ENCODE measurements around the gene EPB41L1. TPM values are rescaled to one million over a fixed set of nuclear protein-coding genes. Genes with fewer than 3 reads are reported as not detected.
"Not testable (repeated sequence)": the region's sequence is repeated elsewhere in the genome, so short reads cannot be mapped to it uniquely, and the experiment has no call there.

Gene EPB41L1
- total RNA-seq, 2 donors from 2014 or later: 22.8 to 53.4 TPM

DNA sequence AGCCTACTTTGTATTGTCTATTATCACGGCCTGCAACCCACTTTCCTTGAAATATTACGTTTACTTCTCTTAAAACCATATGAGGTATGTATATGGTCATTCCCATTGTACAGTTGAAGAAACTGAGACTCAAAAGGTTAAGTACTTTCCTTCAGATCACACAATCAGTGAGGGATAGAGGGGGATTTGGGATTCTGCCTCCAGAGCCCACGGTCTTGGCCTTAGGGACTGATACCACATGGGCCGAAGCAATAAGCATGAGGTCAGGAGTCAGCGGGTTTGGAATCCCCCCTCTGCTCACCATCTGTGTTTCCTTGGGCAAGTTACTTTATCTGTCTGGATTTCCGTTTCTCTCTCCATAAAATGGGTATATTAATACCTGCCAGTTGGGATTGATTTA lies 19.4 kb upstream of the EPB41L1 start:
- TF ChIP-seq, protein P1, sequence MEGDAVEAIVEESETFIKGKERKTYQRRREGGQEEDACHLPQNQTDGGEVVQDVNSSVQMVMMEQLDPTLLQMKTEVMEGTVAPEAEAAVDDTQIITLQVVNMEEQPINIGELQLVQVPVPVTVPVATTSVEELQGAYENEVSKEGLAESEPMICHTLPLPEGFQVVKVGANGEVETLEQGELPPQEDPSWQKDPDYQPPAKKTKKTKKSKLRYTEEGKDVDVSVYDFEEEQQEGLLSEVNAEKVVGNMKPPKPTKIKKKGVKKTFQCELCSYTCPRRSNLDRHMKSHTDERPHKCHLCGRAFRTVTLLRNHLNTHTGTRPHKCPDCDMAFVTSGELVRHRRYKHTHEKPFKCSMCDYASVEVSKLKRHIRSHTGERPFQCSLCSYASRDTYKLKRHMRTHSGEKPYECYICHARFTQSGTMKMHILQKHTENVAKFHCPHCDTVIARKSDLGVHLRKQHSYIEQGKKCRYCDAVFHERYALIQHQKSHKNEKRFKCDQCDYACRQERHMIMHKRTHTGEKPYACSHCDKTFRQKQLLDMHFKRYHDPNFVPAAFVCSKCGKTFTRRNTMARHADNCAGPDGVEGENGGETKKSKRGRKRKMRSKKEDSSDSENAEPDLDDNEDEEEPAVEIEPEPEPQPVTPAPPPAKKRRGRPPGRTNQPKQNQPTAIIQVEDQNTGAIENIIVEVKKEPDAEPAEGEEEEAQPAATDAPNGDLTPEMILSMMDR (IDR thresholded peaks at IDR 0.05): no peak
- TF ChIP-seq POLR2A (IDR thresholded peaks at IDR 0.05): no peak
- Histone ChIP-seq H3K27me3 (no peaks in the 10 kb centered on the region), H3K4me3 (no peak overlapping the region), H3K9me3 (no peaks in the 10 kb centered on the region), H3K27ac (no peak overlapping the region), H3K4me1 (peaks cover 4% of the 10 kb centered on the region), H3K36me3 (replicated peaks in 1 of 2; ENCODE audit: insufficient read depth in 1 of 2, low read depth in 2 of 2) (no peaks in the 10 kb centered on the region)
- ATAC-seq: no peak
- no peak for DNase-seq
- whole genome bisulfite sequencing, 2 donors: 90 to 96% methylated on average over 6 of the region's 6 CpGs
- intact Hi-C loops (cut with DNase I): loop anchor here (5.0 kb wide), 1 partner anchor 138 kb away; no protein-coding TSS in a partner anchor

DNA sequence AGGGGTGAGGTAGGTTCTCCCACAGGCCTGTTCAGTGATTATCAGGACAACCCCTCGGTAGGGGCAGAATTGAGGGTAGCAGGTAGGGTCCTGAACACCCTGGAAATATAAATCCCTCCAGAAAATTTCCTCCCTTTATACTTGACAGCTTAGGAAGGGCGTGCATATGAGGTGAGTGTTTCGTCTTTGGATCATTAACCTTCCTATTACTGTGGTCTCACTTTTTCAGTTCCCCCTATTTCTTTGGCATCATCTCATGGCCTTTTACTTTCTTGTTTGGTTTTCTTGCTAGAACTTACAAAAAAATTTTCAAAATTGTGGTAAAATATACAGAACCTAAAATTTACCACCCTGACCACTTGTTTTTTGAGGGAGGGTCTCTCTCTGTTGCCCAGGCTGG lies 18.7 kb upstream of the EPB41L1 start:
- no peak for DNase-seq
- WGBS, 2 donors: 75 to 82% methylated on average over 3 of the region's 3 CpGs
- intact Hi-C loops (cut with DNase I): loop anchor here (5.0 kb wide), 1 partner anchor 139 kb away; no protein-coding TSS in a partner anchor

DNA sequence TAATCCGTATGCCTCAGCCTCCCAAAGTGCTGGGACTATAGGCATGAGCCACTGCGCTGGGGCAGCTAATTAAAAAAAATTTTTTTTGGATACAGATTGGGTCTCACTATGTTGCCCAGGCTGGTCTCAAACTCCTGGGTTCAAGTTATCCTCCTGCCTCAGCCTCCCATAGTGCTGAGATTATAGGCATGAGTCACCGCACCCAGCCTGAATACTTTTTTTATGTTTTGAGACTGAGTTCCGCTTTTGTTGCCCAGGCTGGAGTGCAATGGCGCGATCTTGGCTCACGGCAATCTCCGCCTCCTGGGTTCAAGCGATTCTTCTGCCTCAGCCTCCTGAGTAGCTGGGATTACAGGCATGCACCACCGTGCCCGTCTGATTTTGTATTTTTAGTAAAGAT lies 17.2 kb upstream of the EPB41L1 start:
- not testable (repeated sequence) for H3K36me3 ChIP-seq (replicated peaks in 1 of 2; ENCODE audit: insufficient read depth in 1 of 2, low read depth in 2 of 2); H3K4me1 ChIP-seq; H3K4me3 ChIP-seq; DNase-seq; H3K27me3 ChIP-seq; H3K9me3 ChIP-seq; ATAC-seq
- 76 to 95% methylated on average over 11 of the region's 11 CpGs for WGBS, 2 donors
- peak overlapping the region in 2 of 4 donors; percentile 1 to 4 for H3K27ac ChIP-seq
- intact Hi-C loops (cut with DNase I): loop anchor here (5.0 kb wide), 1 partner anchor 140 kb away; no protein-coding TSS in a partner anchor

More for the DNA sequence above, 18.7 kb upstream of the EPB41L1 start:
- Histone ChIP-seq H3K27ac (no peak overlapping the region), H3K27me3 (no peaks in the 10 kb centered on the region), H3K9me3 (no peaks in the 10 kb centered on the region), H3K4me1 (peaks cover 4% of the 10 kb centered on the region), H3K36me3 (replicated peaks in 1 of 2; ENCODE audit: insufficient read depth in 1 of 2, low read depth in 2 of 2) (no peaks in the 10 kb centered on the region), H3K4me3 (no peak overlapping the region)
- TF ChIP-seq, protein P1 (IDR thresholded peaks at IDR 0.05): no peak
- TF ChIP-seq POLR2A (IDR thresholded peaks at IDR 0.05): no peak
- ATAC-seq: no peak

DNA sequence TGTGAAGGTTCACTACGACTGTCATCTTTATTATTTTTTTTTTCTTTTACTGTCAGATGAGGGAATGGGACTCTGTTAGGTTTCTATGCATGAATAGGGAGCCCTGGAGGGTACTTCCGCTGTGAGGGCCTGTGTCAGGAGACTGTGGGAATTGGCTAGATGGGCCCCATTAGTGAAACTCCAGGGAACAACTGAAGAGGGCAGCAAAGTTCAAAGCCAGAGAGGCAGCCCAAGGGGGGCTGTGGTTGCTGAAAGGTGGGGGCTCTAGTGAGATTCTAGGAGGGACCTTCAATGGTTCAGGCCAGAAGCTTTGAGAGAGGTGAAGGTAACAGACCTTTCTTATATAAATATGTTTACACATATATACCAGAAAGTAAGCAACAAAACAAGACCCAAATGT lies 13.2 kb upstream of the EPB41L1 start:
- intact Hi-C loops (cut with DNase I): loop anchor here (5.0 kb wide), 1 partner anchor 159 kb away; no protein-coding TSS in a partner anchor
- H3K36me3 ChIP-seq (replicated peaks in 1 of 2; ENCODE audit: insufficient read depth in 1 of 2, low read depth in 2 of 2): no peaks in the 10 kb centered on the region
- ATAC-seq: no peak
- no peaks in the 10 kb centered on the region for H3K27me3 ChIP-seq
- no peak overlapping the region for H3K4me3 ChIP-seq
- TF ChIP-seq POLR2A (IDR thresholded peaks at IDR 0.05): no peak
- TF ChIP-seq, protein P1 (IDR thresholded peaks at IDR 0.05): no peak
- no peak for DNase-seq
- H3K9me3 ChIP-seq: no peaks in the 10 kb centered on the region
- H3K4me1 ChIP-seq: peaks cover 4% of the 10 kb centered on the region
- 53 to 67% methylated on average over 2 of the region's 2 CpGs for WGBS, 2 donors
- no peak overlapping the region for H3K27ac ChIP-seq

DNA sequence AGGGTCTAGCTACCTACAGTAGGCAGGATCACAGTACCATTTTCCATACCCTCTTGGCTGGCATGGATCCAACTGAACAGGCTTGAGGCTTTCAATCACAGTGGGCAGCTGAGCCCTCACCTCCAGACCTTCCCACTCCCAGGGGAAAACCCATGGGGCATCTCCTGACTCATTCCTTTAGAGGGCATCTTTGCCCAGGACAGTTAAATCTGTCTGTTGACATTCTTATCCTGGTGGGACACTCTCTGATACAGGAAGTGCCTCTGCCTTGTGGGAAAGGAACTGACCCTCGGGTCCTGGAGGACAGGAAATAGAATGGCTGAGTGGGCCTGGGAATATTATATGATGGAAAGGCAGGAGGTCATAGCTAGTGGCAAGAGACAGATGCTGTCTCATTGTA lies 10.2 kb upstream of the EPB41L1 start:
- H3K4me1 ChIP-seq: peaks cover 3% of the 10 kb centered on the region
- no peaks in the 10 kb centered on the region for H3K36me3 ChIP-seq (replicated peaks in 1 of 2; ENCODE audit: insufficient read depth in 1 of 2, low read depth in 2 of 2)
- DNase-seq (no peak), ATAC-seq (no peak)
- no peak for TF ChIP-seq POLR2A (IDR thresholded peaks at IDR 0.05)
- TF ChIP-seq, protein P1 (IDR thresholded peaks at IDR 0.05): no peak
- H3K4me3 ChIP-seq: no peak overlapping the region
- intact Hi-C loops (cut with DNase I): loop anchor here (5.0 kb wide), 1 partner anchor 162 kb away; no protein-coding TSS in a partner anchor
- 45 to 63% methylated on average over 1 of the region's 1 CpG for WGBS, 2 donors
- no peaks in the 10 kb centered on the region for H3K9me3 ChIP-seq
- no peak overlapping the region for H3K27ac ChIP-seq
- H3K27me3 ChIP-seq: no peaks in the 10 kb centered on the region

All from body of pancreas (tissue), 4 donors.